Activated T-cell treated with anti-CD3 and anti-CD28 coated beads for 24 hours (primary cell): ENCODE measurements around the gene BCL11B.
"Not testable (repeated sequence)": the region's sequence is repeated elsewhere in the genome, so short reads cannot be mapped to it uniquely, and the experiment has no call there.

Source experiments
- DNase-seq: peaks from one replicate; pipeline ENCODE4 v3.0.0-alpha.2; 2020; ENCODE audit warnings: low read depth

Gene BCL11B

GRCh38 chr14:99199846-99200653 is 71.9 kb downstream of the BCL11B start:
- no peak for DNase-seq

- no peak for DNase-seq
Observed at GRCh38 chr14:99198746-99199502, 73.1 kb downstream of the BCL11B start.

GRCh38 chr14:99196310-99196650 is 75.7 kb downstream of the BCL11B start:
- no peak for DNase-seq

- DNase-seq = no peak
Observed at GRCh38 chr14:99195602-99196309, 76.2 kb downstream of the BCL11B start.

- no peak for DNase-seq
Observed at GRCh38 chr14:99194736-99195135, 77.3 kb downstream of the BCL11B start.

DNA sequence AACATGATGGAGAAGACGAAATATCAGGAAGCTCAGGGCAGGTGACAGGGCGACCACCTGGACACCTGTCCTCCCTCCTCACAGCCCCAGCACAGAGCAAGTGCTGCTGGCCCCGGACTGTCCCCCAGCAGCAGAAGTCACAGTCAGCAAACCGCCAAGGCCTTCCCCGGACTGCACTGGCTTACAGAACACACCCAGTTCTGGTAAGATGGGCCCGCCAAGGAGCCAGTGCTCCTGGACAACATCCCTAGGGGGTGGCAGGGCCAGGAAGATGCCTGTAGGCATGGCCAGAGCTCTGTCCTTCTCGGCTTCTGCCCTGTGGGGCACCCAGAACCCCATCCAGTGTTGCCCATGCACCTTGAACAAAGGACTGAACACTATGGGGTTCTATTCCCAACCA is 77.9 kb downstream of the BCL11B start:
- DNase-seq = no peak

- DNase-seq = no peak
Observed at GRCh38 chr14:99192830-99193229, 79.2 kb downstream of the BCL11B start.

DNA sequence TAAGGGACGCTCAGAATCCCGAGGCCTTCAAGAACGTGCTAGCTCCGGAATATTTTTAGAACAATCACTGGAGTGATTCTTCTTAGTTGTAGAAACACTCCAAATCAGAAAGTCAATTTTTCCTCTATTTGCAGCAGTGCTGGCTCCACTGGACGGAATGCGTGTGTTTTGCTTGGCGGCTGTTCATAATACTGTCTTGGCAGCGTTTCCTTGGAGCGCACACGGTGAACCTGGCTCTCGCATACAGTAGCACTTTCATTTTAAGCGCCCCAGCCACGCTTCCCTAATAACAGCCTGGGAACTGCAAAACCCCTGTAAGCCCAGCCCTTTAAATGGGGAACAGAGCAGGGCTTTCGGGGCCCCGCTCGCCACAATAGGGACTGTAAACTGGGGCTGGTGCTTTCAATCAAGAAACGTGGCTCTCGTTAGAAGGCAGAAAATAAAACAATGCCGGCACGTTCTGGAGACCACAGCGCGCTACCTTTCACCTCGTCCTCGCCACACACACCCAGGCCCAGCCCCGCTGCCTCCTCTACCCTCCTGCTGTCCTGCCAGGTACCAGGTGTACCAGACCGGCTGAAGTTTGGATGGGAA is 79.9 kb downstream of the BCL11B start:
- DNase-seq = no peak

GRCh38 chr14:99191395-99192027 is 80.5 kb downstream of the BCL11B start:
- no peak for DNase-seq

- DNase-seq = no peak
Observed at GRCh38 chr14:99190696-99191394, 81.2 kb downstream of the BCL11B start.

GRCh38 chr14:99189201-99189801 is 82.7 kb downstream of the BCL11B start:
- no peak for DNase-seq

DNA sequence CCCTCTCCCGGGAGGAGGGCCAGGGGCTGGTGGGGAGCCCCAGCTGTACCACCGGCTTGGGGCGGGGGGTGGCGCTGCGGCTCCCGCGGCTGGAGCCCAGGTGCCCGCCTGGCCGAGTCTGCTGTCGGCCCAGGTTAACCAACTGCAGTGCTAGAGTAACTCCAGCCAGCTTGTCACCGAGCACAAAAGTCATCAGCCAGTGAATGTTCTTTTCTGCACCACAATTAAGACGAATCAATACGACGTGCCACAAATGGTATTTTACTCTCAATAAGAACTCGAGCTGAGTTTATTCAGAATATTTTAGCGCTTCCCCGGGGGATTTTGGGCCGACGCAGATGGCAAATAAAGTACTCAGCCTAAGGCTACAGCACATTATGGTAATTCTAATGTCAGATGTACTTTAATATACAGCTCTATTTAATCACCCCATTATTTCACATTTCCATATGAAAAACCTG is 83.2 kb downstream of the BCL11B start:
- DNase-seq = no peak

- DNase-seq = no peak
Observed at GRCh38 chr14:99187858-99188257, 84.1 kb downstream of the BCL11B start.

DNA sequence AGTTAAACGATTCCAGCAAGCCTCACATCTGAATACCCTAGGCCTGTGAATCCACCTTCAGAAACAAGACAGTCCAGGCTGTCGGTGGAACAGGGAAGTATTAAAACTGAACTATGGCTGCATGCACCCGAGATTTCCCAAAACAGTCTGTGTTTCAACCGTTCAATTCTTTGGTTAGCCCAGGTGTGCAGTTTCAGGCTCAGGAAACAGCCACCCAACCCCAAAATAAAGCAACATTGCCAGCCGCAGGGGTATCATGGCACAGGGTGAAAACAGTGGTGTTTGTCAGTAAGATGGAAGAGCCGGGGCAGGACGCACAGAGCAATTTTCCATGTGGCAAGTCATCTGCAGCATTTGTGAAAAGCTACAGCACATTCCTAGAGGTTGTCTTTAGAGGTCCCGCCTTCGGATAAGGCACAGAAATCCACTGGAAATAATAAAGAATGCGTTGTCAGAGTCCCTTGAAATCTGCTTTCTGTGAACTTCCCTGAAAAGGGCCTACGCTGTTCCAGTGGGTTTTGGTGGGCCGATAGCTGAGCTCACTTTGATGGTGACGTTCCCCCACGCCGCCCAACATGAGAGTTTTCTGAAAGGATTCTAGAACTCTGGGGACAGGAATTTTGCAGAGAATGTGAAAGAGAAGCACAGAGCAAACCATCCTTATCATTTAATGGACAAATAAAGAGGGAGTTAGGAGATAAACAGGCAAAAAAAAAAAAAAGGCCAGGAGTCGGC is 84.9 kb downstream of the BCL11B start:
- DNase-seq = no peak

DNA sequence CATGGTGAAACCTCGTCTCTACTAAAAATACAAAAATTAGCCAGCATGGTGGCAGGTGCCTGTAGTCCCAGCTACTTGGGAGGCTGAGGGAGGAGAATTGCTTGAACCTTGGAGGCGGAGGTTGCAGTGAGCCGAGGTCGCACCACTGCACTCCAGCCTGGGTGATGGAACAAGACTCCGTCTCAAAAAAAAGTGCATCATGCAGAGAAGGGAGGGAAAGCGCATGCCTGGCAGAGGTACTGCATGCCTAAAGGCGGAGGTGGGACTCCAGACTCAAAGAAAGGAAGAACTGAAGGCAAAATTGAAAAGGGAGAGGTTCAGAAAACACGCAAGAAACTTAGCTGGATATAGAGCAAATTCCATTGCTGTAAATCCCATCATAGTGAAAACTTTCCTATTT is 85.7 kb downstream of the BCL11B start:
- not testable (repeated sequence) for DNase-seq

DNA sequence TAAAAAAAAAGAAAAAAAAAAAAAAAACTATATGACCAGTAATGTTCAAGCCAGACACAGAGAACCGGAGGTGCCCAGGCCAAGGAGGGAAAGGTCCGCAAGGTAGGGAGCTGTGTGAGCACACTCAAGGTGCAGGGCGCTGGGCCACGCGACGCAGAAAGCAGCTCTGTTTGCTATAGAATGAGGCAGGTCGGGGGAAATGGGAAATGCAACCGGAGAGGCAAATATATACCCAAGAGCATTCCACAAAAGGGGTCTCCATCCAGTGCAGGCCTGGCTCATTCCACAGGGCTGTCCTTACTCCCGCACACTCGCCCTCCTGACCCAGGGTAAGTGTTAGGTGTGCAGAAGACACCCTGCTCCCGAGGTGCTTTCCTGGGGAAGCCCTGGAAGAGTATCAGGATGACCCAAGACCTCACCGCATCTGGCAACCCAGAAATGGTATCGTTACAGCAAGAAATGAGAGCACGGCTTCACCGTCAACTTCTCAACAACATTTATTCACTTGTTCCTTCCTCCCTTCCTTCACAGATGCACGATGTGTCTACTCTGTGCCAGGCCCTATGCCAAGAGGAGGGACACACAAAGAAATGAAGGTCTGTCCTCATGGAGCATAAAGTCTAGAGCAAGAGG is 86.4 kb downstream of the BCL11B start:
- DNase-seq = no peak

DNA sequence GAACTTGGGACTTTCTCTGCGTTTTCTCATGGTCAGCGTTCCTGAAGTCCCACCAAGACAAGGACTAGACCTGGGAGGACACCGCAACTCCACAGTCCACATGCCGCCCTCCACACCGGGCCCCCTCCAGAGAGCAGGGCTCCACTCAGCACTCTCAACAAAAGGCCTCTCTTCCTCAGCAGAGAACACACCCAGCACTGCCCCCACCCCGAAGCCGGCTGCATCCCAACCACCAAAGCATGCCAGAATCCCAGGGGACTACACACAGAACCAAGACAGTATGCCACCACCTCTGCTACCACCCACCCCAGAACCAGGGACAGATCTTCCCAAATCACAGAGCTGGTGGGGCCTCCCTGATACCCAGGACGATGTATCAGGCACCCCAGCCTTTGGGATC is 88.3 kb downstream of the BCL11B start:
- no peak for DNase-seq

DNA sequence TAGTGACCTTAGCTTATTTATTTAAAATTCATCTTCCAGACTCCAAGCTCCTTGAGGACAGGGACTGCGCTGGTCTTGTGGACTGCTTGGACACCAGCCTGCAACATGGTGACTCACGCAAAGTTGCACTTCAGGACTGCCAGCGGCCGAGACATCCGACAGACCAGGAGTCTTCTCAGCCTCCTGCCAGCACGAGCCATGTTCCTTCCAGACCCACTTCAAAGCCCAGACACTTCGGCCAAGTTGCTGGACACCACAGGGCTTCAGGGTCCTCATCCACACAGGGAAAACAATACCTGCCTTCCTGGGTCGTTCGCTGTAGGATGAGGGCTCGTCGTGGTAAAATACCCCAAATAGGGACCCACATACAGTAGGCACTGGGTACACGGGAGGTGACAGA is 88.7 kb downstream of the BCL11B start:
- no peak for DNase-seq

GRCh38 chr14:99182548-99183250 is 89.3 kb downstream of the BCL11B start:
- no peak for DNase-seq
